BJ (cell line): ENCODE data around the gene RPL35. TPM values are rescaled to one million over a fixed set of nuclear protein-coding genes. Genes with fewer than 3 reads are reported as not detected.

Experiments
- CTCF ChIA-PET: fragments of 350-600 bp; formaldehyde crosslinking; extraction: SDS; loops from one replicate; lab custom pipeline; 2021; ENCODE audit warnings: antibody characterized with exemption, inconsistent platforms; lab: Yijun Ruan, JAX
- POLR2A ChIA-PET: fragments of 300-600 bp; sonication (Branson Sonifier 250); formaldehyde crosslinking; extraction: SDS; loops from one replicate; lab custom pipeline; 2021; ENCODE audit warnings: antibody characterized with exemption; lab: Charles Lee
- DNase-seq: peaks from one replicate; pipeline ENCODE4 v3.0.0-alpha.2; 2011; ENCODE audit warnings: low read depth
- H3K27me3 ChIP-seq: 2 replicates; pipeline ENCODE4 v1.6.0; 2011; ENCODE audit warnings: low read length; ENCODE audit not compliant: control insufficient read depth, insufficient read depth
- H3K36me3 ChIP-seq: 2 replicates; pipeline ENCODE4 v1.5.1; 2011; ENCODE audit warnings: low read length; ENCODE audit not compliant: control insufficient read depth, insufficient read depth
- H3K4me3 ChIP-seq: 2 replicates; pipeline ENCODE4 v1.5.1; 2011; ENCODE audit warnings: low read depth, mild to moderate bottlenecking, control low read depth, low read length
- CTCF ChIP-seq: IDR thresholded peaks from 2 replicates; pipeline ENCODE4 v1.5.1; 2011; ENCODE audit warnings: low read depth, mild to moderate bottlenecking, control low read depth, inconsistent platforms, low read length, moderate library complexity; ENCODE audit not compliant: insufficient read depth
- polyA plus RNA-seq: library from polyadenylated mRNA; depleted of rRNA; stranded (reverse); fragments of >200 nt; gene quantifications from 2 replicates; pipeline ENCODE4 v1.2.3, GENCODE V29; 2011

Gene RPL35
- polyA plus RNA-seq, 1 experiment: 3,181 TPM

- Histone ChIP-seq H3K4me3 (peak overlapping the region; percentile 96), H3K27me3 (no peaks in the 10 kb centered on the region), H3K36me3 (peaks cover 4% of the 10 kb centered on the region; the same call in 1 of the 2 replicates)
- CTCF ChIA-PET: no interaction called here
- no peak for DNase-seq
- peak; percentile 42; the same call in 1 of the 2 replicates for TF ChIP-seq CTCF
- POLR2A ChIA-PET: no interaction called here
Measured at GRCh38 chr9:124868511-124869465, 7.0 kb upstream of the RPL35 start.

- CTCF ChIA-PET: interaction anchor here (1.6 to 36.1 kb wide), 3 partner anchors 11 to 87 kb away, joined by 4 to 1161 read pairs (median 50); partner anchors contain the start of genes NR6A1, OLFML2A and WDR38
- Histone ChIP-seq H3K4me3 (no peak overlapping the region), H3K36me3 (peaks cover 19% of the 10 kb centered on the region), H3K27me3 (no peaks in the 10 kb centered on the region)
- no peak for DNase-seq
- no peak for TF ChIP-seq CTCF
- POLR2A ChIA-PET: no interaction called here
Measured at GRCh38 chr9:124863371-124863871, 1.7 kb upstream of the RPL35 start.

- no peak for DNase-seq
- CTCF ChIA-PET: interaction anchor here (0.6 to 36.1 kb wide), 7 partner anchors 8 to 283 kb away, joined by 3 to 1161 read pairs (median 4); partner anchors contain the start of genes NR6A1, OLFML2A, SCAI and WDR38
- Histone ChIP-seq H3K4me3 (peak overlapping the region; percentile 96), H3K36me3 (peaks cover 35% of the 10 kb centered on the region), H3K27me3 (no peaks in the 10 kb centered on the region)
- TF ChIP-seq CTCF: no peak
- POLR2A ChIA-PET: interaction anchor here (0.9 to 1.1 kb wide), 2 partner anchors 88 to 381 kb away, joined by 3 read pairs; partner anchors contain the start of gene HSPA5
Measured at GRCh38 chr9:124860582-124861341, 995 bp downstream of the RPL35 start.

- TF ChIP-seq CTCF: no peak
- H3K27me3 ChIP-seq: no peaks in the 10 kb centered on the region
- ChIA-PET POLR2A (interaction anchor here (1.1 kb wide), 1 partner anchor 381 kb away, joined by 3 read pairs; the partner anchor contains the start of gene HSPA5), CTCF (interaction anchor here (0.7 to 36.1 kb wide), 3 partner anchors 20 to 284 kb away, joined by 3 to 1161 read pairs (median 6); partner anchors contain the start of genes NR6A1, OLFML2A and SCAI)
- peak overlapping the region; percentile 96 for H3K4me3 ChIP-seq
- no peak for DNase-seq
- peaks cover 35% of the 10 kb centered on the region for H3K36me3 ChIP-seq
Measured at GRCh38 chr9:124859803-124860581, 1.8 kb downstream of the RPL35 start.
